GM10266 (cell line): ENCODE data around the gene GK.
"Not testable (repeated sequence)": the region's sequence is repeated elsewhere in the genome, so short reads cannot be mapped to it uniquely, and the experiment has no call there.

Experiments used
- DNase-seq: peaks from one replicate; pipeline ENCODE4 v3.0.0; 2012; ENCODE audit errors: extremely low spot score
- TF ChIP-seq, protein P1 (sequence below): IDR thresholded peaks from 2 replicates; pipeline ENCODE4 v1.5.1; 2012; ENCODE audit warnings: mild to moderate bottlenecking, low read depth; ENCODE audit not compliant: control insufficient read depth, insufficient read depth; ENCODE audit errors: missing control alignments

The GK gene

DNA sequence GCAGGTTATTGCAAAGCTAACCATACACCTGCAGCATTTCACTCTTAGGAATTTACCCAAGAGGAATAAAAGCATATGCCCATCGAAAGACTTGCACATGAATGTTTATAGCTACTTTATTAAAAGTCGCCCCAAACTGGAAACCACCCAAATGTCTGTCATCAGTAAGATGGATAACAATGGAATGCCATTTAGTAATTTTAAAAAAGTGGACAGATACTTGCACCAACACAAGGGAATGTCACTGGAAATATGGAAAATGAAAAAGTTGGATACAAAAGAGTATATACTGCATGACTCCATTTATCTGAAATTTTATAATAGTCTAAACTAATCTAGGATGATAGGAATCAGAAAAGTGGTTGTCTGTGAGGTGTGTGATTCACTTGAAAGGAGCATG is 12.9 kb downstream of the GK start:
- TF ChIP-seq, protein P1, sequence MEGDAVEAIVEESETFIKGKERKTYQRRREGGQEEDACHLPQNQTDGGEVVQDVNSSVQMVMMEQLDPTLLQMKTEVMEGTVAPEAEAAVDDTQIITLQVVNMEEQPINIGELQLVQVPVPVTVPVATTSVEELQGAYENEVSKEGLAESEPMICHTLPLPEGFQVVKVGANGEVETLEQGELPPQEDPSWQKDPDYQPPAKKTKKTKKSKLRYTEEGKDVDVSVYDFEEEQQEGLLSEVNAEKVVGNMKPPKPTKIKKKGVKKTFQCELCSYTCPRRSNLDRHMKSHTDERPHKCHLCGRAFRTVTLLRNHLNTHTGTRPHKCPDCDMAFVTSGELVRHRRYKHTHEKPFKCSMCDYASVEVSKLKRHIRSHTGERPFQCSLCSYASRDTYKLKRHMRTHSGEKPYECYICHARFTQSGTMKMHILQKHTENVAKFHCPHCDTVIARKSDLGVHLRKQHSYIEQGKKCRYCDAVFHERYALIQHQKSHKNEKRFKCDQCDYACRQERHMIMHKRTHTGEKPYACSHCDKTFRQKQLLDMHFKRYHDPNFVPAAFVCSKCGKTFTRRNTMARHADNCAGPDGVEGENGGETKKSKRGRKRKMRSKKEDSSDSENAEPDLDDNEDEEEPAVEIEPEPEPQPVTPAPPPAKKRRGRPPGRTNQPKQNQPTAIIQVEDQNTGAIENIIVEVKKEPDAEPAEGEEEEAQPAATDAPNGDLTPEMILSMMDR, result no peak
- DNase-seq, result no peak

DNA sequence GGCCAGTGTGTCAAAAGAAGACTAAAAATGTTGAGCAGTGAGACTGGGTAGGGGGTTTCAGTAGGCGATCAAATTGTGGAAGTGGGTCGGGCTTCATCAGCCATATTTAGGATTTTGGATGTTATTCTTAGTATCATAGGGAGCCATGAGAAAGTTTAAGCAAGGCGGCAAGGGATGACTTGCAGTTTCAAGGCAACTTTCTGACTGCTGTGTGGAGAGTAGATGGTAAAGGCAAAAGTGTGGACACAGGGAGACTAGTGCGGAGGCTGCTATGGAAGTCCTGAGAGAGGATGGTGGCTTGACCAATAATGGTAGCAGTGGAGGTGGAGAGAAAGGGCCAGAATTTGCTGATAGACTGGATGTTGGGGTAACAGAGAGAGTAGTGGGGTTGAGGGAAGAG is 15.4 kb downstream of the GK start:
- TF ChIP-seq, protein P1, result no peak
- no peak for DNase-seq

DNA sequence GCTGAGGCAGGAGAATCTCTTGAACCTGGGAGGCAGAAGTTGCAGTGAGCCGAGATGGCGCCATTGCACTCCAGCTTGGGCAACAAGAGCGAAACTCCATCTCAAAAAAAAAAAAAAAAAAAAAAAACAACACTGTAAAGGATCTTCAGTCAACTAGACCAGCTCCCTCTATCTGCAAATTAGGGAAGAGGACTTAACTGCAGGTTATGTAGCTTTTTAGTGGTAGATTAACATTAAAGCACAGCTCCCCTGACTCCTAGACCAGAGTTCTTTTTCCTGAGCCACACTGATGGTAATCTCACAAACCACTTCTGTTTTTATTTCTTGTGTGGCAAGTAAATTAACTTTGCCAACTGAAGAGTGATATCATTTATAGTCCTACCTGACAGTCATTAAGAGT is 18.0 kb downstream of the GK start:
- DNase-seq, result not testable (repeated sequence)

DNA sequence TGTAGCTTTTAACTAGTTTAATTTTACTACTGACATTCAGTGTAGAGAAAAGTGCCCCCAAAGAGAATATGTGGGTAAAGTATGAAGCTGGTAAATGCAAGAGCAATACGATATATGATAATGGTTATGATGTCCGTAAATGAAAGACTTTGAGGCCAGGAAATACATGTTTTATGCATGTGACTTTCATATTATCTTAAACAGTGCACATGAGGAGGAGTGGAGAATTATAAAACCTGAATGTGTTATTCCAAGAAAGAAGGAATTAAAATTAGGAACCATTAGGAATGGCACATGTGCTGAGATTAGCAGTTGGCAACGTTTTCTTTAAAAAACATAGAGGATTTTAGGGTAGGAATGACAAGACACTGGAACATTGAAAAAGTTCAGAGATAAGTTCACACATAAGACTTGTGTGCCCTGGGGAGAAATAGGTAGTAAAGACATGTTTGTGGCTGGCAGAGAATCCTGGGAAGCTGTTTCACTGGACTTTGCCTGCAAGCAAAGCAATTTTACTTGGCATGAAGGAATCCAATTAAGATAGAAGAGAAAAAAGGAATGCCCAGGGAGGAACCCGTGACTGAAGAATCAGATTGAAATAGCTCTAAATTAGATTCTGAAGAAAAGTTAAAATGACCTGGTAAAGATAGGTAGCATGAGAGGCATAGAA is 20.0 kb downstream of the GK start:
- DNase-seq, result no peak

DNA sequence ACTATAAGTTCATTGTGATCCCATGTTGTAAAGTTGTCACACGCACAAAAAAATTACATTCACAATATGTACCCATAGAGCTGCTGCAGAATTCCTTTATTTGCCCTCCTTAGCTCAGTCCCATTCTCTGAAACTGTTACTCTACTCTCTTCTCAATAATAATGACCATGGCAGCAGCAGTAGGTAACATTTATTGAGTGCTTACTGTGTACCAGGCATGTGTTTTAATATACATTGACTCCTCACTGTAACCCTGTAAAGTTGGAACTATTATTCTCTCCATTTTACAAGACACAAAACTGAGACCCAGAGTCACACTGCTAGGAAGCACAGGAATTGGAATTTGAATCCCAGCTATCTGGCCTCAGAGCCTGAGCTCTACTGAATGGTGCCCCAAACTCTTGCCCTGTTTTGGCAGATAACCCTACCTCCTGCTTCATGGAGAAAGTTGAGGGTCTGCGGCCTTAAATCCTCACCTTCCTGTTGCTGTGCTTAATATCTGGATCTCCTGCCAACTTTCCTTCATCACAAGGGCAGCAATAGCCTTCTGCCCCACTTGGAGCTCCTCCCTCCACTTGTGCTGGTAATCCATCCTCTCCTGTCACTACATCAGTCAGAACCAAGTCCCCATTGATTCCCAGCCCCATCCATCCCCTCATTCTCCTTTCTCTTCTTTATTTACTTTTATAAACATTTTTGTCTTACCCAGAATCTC is 20.8 kb downstream of the GK start:
- no peak for DNase-seq
- TF ChIP-seq, protein P1, result no peak

More for the DNA sequence above, 20.0 kb downstream of the GK start:
- TF ChIP-seq, protein P1, result no peak

DNA sequence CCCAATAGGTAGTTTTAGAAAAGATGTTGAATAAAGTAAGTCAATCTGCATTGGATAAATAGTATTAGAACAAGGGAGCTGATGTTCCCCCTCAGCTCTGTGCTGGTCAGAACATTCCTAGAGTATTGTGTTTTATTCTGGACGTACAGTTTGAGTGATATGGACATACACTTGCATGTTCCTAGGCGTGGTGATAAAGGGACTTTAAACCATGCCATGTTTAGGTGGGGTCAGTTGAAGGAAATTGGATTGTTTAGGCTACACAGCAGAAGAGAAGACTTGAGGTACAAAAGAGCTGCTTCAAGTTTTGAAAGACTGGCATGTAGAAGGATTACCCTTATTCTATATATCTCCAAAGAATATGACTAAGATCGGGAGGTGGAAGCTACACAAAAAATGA is 21.6 kb downstream of the GK start:
- TF ChIP-seq, protein P1, result no peak

DNA sequence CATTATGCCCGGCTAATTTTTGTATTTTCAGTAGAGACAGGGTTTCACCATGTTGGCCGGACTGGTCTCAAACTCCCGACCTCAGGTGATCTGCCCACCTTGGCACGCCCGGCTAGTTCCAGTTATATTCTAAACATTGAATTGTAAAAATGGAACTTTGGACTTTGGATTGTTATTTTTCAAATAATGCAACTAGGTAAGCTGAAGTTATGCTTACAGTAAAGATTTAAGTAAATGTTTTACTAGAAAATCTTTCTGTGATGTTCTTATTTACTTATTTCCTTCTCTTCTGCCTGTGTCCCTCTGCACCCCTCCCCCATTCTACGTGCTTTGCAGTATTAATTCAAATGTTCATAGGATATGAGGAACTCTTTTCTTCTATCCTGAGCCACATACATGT is 26.1 kb downstream of the GK start:
- TF ChIP-seq, protein P1, result no peak
- no peak for DNase-seq

More for the DNA sequence above, 21.6 kb downstream of the GK start:
- no peak for DNase-seq

DNA sequence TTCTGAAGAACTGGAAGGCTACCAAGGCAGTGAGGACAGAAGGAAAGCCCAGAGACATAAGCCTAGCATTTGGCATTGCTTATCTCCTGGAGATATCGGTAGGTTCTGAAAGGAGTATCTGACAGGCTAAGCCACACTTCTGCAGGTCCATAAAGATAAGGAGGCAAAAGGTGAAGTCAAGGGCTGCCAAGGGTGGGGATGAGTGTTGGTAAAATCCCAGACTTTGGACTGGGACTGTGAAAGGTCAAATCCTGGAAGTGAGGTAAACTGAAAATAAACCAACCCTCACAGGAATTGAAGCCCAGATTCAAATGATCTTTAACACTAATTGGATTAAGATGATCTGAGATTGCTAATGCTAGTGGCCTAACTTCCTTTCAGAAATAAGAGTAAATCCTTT is 27.4 kb downstream of the GK start:
- TF ChIP-seq, protein P1, result no peak

More for the DNA sequence above, 27.4 kb downstream of the GK start:
- no peak for DNase-seq
